AG04450 (cell line): ENCODE data around the gene PSAP. TPM values are rescaled to one million over a fixed set of nuclear protein-coding genes. Genes with fewer than 3 reads are reported as not detected.

ENCODE experiments used
- CTCF ChIA-PET: fragments of 300-600, 350-600 bp; formaldehyde crosslinking; extraction: SDS; loops from one replicate; lab custom pipeline; 2022; ENCODE audit warnings: antibody characterized with exemption, inconsistent platforms; lab: Charles Lee
- POLR2A ChIA-PET: fragments of 350-600 bp; formaldehyde crosslinking; extraction: SDS; loops from one replicate; lab custom pipeline; 2021; ENCODE audit warnings: antibody characterized with exemption, inconsistent platforms; lab: Yijun Ruan, JAX
- DNase-seq: peaks from one replicate; pipeline ENCODE4 v3.0.0-alpha.2; 2011; ENCODE audit warnings: low read depth, low spot score
- H3K27ac ChIP-seq: one replicate; pipeline ENCODE4 v1.5.1; 2012; ENCODE audit warnings: low read depth, low read length, control low read depth
- H3K27me3 ChIP-seq: one replicate; pipeline ENCODE4 v1.6.0; 2012; ENCODE audit warnings: low read length; ENCODE audit not compliant: control insufficient read depth, insufficient read depth
- H3K4me3 ChIP-seq: 2 replicates; pipeline ENCODE4 v1.5.1; 2011; ENCODE audit warnings: mild to moderate bottlenecking, low read depth, low read length, control low read depth
- H3K9me3 ChIP-seq: 2 replicates; pipeline ENCODE4 v1.5.1; 2012; ENCODE audit warnings: low read length; ENCODE audit not compliant: control insufficient read depth, insufficient read depth
- CTCF ChIP-seq: IDR thresholded peaks from 2 replicates; pipeline ENCODE4 v1.5.1; 2011; ENCODE audit warnings: low read depth, low read length, control low read depth, inconsistent platforms
- polyA plus RNA-seq: library from polyadenylated mRNA; depleted of rRNA; stranded (reverse); fragments of >200 nt; gene quantifications from 2 replicates; pipeline ENCODE4 v1.2.3, GENCODE V29; 2011

Gene PSAP
- polyA plus RNA-seq, 1 experiment: 1,594 TPM

DNA sequence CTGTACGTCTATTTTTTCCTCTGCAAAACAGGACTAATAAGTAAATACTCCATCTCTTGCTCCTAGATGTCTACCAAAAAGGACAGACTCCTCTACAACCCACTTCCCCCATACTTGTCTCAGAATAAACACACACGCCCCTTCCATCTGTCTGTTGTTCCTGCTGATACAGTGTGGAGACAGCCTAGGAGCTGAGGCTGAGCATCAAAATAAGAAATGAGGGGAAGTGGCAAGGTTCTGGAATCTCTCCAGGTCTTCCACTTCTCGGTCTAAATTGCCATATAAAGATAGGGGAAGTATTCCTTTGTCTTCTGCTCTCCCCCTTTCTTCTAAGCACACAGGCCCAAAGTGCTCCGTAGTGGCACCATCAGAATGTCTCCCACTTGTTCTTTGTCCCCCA lies 47.0 kb downstream of the PSAP start:
- CTCF ChIA-PET: interaction anchor here (1.0 kb wide), 1 partner anchor 92 kb away, joined by 3 read pairs; no protein-coding TSS in a partner anchor
- no peak overlapping the region for H3K27ac ChIP-seq
- DNase-seq: no peak
- POLR2A ChIA-PET: no interaction called here
- no peaks in the 10 kb centered on the region; the same call in 1 of the 2 replicates for H3K9me3 ChIP-seq
- no peak overlapping the region for H3K4me3 ChIP-seq
- no peak for TF ChIP-seq CTCF
- H3K27me3 ChIP-seq: peaks cover 24% of the 10 kb centered on the region

DNA sequence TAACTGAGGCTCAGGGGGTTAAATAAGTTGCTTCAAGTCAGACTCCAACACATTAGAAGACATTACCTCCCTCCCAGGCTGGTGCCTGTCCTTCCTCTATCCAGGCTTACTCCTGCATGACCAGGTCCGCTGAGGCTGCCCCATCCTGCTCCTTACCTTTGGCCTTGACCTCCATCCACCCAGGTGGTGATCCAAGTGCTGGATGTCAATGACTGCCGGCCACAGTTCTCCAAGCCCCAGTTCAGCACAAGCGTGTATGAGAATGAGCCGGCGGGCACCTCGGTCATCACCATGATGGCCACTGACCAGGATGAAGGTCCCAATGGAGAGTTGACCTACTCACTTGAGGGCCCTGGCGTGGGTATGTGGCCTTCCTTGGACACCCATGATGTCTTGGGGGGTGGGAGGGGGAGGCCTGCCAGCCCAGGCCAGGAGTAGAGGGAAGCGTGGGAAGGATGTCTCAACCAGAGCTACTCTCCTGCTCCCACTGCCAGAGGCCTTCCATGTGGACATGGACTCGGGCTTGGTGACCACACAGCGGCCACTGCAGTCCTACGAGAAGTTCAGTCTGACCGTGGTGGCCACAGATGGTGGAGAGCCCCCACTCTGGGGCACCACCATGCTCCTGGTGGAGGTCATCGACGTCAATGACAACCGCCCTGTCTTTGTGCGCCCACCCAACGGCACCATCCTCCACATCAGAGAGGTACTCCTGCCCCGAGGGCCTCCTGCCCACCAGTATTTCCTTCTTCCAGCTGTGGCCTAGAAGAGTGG lies 48.1 kb downstream of the PSAP start:
- H3K9me3 ChIP-seq: no peaks in the 10 kb centered on the region; the same call in 1 of the 2 replicates
- DNase-seq: no peak
- peaks cover 24% of the 10 kb centered on the region for H3K27me3 ChIP-seq
- ChIA-PET CTCF (no interaction called here), POLR2A (no interaction called here)
- no peak for TF ChIP-seq CTCF
- H3K4me3 ChIP-seq: no peak overlapping the region
- no peak overlapping the region for H3K27ac ChIP-seq

GRCh38 chr10:71802235-71802634 lies 48.8 kb downstream of the PSAP start:
- POLR2A ChIA-PET: no interaction called here
- DNase-seq: no peak
- H3K27me3 ChIP-seq: peaks cover 22% of the 10 kb centered on the region
- no peak for TF ChIP-seq CTCF
- H3K4me3 ChIP-seq: no peak overlapping the region
- H3K9me3 ChIP-seq: no peaks in the 10 kb centered on the region; the same call in 1 of the 2 replicates
- CTCF ChIA-PET: no interaction called here
- no peak overlapping the region for H3K27ac ChIP-seq

DNA sequence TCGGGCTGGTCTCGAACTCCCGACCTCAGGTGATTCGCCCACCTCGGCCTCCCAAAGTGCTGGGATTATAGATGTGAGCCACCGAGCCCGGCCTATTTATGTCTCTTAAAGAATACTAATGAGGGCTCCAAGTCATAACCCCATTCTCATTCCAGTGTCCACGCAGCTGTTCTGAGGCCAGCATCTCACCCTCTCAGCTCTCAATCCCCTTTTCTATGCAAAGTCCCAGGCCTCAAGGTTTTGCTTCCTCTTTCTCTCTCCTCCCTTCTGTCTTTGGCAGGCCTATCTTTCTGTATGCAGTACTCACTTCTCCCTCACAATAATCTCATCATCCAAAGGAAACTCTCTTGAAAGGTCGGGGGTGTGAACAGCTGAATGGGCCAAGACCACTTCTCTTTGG lies 49.7 kb downstream of the PSAP start:
- TF ChIP-seq CTCF: no peak
- no peak overlapping the region for H3K27ac ChIP-seq
- no peaks in the 10 kb centered on the region; the same call in 1 of the 2 replicates for H3K9me3 ChIP-seq
- ChIA-PET POLR2A (no interaction called here), CTCF (no interaction called here)
- peaks cover 19% of the 10 kb centered on the region for H3K27me3 ChIP-seq
- DNase-seq: no peak
- H3K4me3 ChIP-seq: no peak overlapping the region

DNA sequence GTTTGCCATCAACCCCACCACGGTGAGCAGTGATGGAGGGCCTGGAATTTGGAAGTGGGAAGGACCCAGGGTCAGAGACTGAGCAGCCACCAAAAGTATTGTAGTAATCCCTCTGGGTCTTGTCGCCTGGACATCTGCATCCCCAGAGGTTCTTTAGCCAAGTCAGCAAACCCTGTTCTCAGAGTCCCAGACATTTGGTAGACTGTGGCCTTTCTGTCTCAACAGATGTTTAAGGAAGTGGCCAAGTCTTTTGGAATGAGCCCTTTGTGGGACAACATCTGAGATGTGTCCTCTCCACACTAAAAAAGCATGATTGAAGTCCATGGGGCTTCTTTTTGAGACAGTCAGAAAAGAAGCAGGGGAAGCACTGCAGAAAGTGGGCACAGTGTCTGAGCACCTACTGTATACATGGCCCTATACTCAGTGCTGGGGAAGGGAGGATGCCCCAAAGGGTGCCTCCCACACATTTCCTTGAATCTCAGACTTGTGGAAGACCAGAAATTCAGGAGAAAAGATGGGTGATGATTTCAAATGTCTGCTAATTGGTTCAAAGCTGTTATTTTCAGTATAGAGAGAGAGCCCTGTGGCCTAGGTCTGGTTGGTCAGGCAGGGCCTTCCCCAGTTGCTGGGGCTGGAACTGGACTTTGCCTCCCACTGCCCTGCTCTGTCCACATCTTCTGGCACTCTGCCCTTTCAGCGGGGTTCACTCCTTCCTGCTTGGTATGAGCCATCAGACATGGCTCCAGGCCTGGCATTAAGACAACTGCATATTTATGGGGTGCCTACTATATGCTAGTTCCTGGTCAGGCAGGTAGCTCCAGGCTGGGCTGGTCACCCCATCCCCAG lies 51.2 kb downstream of the PSAP start:
- peaks cover 11% of the 10 kb centered on the region for H3K27me3 ChIP-seq
- no peak for TF ChIP-seq CTCF
- ChIA-PET CTCF (no interaction called here), POLR2A (no interaction called here)
- no peak overlapping the region for H3K4me3 ChIP-seq
- H3K9me3 ChIP-seq: no peaks in the 10 kb centered on the region; the same call in 1 of the 2 replicates
- H3K27ac ChIP-seq: no peak overlapping the region
- no peak for DNase-seq
